GM19099 (cell line): Measurements from ENCODE around the gene PSMD10.

Experiments used
- POLR2A ChIP-seq: IDR thresholded peaks from 3 replicates; pipeline ENCODE4 v1.6.1; 2011; ENCODE audit warnings: low read depth; ENCODE audit not compliant: insufficient read length; ENCODE audit errors: extremely low read depth

PSMD10 gene

GRCh38 chrX:108091264-108091877, at the start of gene PSMD10, which contains the start of gene ATG4A:
PSMD10 (minus strand) TSS chrX:108091542; CDS start chrX:108091520, 22 bp downstream.
ATG4A (plus strand) TSS chrX:108091778; CDS start chrX:108091827, 49 bp downstream.
- peak; percentile 55 for TF ChIP-seq POLR2A

GRCh38 chrX:108138814-108139702, 47.7 kb upstream of the PSMD10 start:
- no peak for TF ChIP-seq POLR2A

GRCh38 chrX:108134724-108135123, 43.4 kb upstream of the PSMD10 start:
- no peak for TF ChIP-seq POLR2A

GRCh38 chrX:108132876-108133275, 41.5 kb upstream of the PSMD10 start:
- TF ChIP-seq POLR2A = no peak

- no peak for TF ChIP-seq POLR2A
Measured at GRCh38 chrX:108132034-108132433, 40.7 kb upstream of the PSMD10 start.

- TF ChIP-seq POLR2A = no peak
Measured at GRCh38 chrX:108131471-108131870, 40.1 kb upstream of the PSMD10 start.

GRCh38 chrX:108130889-108131288, 39.5 kb upstream of the PSMD10 start:
- TF ChIP-seq POLR2A = no peak

- TF ChIP-seq POLR2A = no peak
Measured at GRCh38 chrX:108127152-108127551, 35.8 kb upstream of the PSMD10 start.

GRCh38 chrX:108126661-108127060, 35.3 kb upstream of the PSMD10 start:
- no peak for TF ChIP-seq POLR2A

GRCh38 chrX:108123591-108124366, 32.4 kb upstream of the PSMD10 start:
- TF ChIP-seq POLR2A = no peak

- TF ChIP-seq POLR2A = no peak
Measured at GRCh38 chrX:108122748-108123147, 31.4 kb upstream of the PSMD10 start.

- TF ChIP-seq POLR2A = no peak
Measured at GRCh38 chrX:108121291-108121690, 29.9 kb upstream of the PSMD10 start.

GRCh38 chrX:108117988-108118387, 26.6 kb upstream of the PSMD10 start:
- TF ChIP-seq POLR2A = no peak

- no peak for TF ChIP-seq POLR2A
Measured at GRCh38 chrX:108114541-108114940, 23.2 kb upstream of the PSMD10 start.

- no peak for TF ChIP-seq POLR2A
Measured at GRCh38 chrX:108105473-108105872, 14.1 kb upstream of the PSMD10 start.

- no peak for TF ChIP-seq POLR2A
Measured at GRCh38 chrX:108097380-108097779, 6.0 kb upstream of the PSMD10 start.

GRCh38 chrX:108091878-108092291, 543 bp upstream of the PSMD10 start:
- no peak for TF ChIP-seq POLR2A
